LNCaP clone FGC (cell line): Measurements from ENCODE around the gene CNGA3.
"Not testable (repeated sequence)": the region's sequence is repeated elsewhere in the genome, so short reads cannot be mapped to it uniquely, and the experiment has no call there.

Experiments used
- DNase-seq: peaks from one replicate; pipeline ENCODE4 v3.0.0-alpha.2; 2011; ENCODE audit warnings: low read depth
- H3K4me3 ChIP-seq: 2 replicates; pipeline ENCODE4 v1.5.1; 2011; ENCODE audit warnings: mild to moderate bottlenecking, low read depth, low read length, control low read depth
- TF ChIP-seq, protein P1 (sequence below): IDR thresholded peaks from 2 replicates; pipeline ENCODE4 v1.5.1; 2012; ENCODE audit warnings: mild to moderate bottlenecking; ENCODE audit not compliant: control insufficient read depth, insufficient read depth; ENCODE audit errors: extremely low read depth

CNGA3 gene

DNA sequence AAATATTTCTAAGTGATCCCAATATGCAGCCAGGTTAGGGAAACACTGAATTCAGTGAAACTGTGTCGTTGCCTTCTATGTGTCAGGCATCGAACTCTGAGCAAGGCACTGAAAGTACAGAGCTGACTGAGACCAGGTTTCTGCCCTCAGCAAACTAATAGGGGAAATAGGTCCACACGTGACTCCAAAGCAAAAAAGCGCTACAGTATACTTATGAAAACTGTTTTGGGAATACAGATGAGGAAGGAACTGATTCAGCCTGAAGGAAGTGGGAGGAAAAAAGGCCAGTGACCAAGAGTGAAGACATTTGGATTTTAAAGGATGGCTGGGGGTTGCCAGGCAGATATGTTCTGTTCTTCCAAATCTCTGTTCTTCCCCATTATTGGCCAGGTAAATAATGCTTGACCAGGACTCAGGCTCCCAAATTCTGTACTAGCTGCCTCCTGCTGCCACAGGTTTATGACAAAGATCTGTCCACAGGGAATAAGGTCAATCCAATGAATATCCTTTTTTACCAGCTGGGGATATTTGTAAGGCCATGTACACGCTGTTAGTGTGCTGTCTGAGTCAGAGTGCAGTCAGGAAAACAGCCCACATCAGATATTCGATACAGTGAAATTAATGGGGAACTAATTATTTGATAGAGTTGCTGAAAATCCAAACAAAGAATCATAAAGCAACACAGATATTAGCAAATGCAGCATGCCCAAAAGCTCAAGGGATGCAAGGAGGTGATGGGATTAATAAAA, 73.9 kb downstream of the CNGA3 start:
- no peak for DNase-seq
- H3K4me3 ChIP-seq: no peak overlapping the region
- TF ChIP-seq, protein P1, sequence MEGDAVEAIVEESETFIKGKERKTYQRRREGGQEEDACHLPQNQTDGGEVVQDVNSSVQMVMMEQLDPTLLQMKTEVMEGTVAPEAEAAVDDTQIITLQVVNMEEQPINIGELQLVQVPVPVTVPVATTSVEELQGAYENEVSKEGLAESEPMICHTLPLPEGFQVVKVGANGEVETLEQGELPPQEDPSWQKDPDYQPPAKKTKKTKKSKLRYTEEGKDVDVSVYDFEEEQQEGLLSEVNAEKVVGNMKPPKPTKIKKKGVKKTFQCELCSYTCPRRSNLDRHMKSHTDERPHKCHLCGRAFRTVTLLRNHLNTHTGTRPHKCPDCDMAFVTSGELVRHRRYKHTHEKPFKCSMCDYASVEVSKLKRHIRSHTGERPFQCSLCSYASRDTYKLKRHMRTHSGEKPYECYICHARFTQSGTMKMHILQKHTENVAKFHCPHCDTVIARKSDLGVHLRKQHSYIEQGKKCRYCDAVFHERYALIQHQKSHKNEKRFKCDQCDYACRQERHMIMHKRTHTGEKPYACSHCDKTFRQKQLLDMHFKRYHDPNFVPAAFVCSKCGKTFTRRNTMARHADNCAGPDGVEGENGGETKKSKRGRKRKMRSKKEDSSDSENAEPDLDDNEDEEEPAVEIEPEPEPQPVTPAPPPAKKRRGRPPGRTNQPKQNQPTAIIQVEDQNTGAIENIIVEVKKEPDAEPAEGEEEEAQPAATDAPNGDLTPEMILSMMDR: no peak

DNA sequence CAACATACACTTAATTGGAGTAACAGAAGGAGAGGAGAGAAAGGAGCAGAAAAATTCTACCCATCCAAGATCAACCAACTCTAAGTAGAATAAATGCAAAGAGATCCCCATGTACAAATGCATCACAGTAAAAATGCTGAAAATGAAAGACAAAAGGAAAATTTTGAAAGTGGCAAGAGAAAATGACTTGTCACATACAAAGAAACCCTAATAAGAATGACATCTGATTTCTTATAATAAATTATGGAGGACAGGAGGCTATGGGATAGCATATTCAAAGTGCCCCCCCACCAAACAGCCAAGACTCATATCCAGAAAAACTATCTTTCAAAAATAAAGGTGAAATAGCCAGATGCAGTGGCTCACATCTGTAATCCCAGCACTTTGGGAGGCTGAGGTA, 76.2 kb downstream of the CNGA3 start:
- TF ChIP-seq, protein P1: no peak
- no peak overlapping the region for H3K4me3 ChIP-seq
- DNase-seq: no peak

DNA sequence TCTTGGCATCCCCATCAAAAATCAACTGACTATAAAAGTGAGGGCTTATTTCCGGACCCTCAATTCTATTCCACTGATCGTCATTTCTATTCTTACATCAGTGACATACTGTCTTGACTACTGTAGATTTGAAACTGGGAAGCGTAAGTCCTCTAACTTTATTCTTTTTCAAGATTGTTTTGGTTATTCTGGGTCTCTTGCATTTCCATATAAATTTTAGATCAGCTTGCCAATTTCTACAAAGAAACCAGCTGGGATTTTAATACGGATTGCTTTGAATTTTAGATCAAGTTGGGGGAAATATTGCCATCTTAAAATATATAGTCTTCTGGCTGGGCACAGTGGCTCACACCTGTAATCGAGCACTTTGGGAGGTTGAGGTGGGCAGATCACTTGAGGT, 80.5 kb downstream of the CNGA3 start:
- H3K4me3 ChIP-seq: no peak overlapping the region
- no peak for DNase-seq
- TF ChIP-seq, protein P1: no peak

DNA sequence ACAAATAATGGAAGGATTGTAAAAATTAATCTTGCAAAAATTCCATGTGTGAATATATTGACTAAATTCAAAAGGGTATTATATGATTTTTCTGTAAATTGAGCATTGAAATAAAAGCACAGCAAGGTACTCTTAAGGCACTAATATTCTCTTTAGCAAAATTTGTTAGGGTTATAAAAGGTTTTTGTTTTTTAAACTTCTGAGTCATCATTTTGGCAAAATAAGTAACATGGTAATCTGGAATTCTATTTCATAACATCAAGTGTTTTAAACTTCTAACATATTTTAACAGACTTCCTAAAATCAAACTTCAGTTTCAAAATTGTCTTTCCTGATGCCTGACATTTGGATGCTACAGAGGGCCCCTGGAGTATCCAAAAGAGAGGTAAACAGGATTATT, 85.9 kb downstream of the CNGA3 start:
- DNase-seq: no peak
- TF ChIP-seq, protein P1: no peak
- H3K4me3 ChIP-seq: no peak overlapping the region

DNA sequence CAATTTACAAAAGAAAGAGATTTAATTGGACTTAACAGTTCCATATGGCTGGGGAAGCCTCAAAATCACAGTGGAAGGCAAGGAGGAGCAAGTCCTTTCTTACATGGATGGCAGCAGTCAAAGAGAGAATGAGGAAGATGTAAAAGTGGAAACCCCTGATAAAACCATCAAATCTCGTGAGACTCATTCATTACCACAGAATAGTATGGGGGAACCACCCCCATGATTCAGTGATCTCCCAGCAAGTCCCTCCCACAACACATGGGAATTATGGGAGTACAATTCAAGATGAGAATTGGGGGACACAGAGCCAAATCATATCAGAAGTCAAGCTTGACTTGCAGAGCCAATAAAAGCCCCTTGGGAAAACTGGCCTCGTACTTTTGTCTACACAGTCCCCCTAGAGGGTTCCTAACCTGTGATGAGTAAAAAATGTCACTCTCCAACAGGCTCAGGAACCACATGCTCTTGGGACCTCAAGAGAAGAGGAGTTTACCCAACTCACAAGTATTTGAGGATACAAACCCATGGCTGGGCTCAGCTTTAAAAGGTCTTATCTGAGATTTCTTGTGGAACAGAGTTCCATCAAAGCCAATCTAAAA, 87.2 kb downstream of the CNGA3 start:
- TF ChIP-seq, protein P1: no peak
- DNase-seq: no peak
- H3K4me3 ChIP-seq: no peak overlapping the region

DNA sequence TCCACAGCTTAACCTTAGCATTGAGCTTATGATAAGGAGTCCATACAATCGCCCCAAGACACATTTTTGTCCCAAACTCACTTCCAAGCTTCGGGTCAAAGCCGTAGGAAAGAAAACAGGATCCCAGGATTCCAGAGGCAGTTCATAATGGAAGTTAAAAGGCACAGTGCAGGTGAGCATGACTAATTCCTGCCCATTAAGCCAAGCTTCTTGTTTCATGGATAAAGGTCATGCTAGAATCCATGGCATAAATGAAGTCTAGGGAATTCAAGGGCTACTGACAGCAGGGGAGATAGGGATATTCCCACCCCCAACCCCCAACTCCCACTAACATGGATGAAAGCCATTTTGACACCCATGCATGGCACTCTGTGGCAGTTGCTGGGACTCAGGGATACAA, 88.2 kb downstream of the CNGA3 start:
- no peak overlapping the region for H3K4me3 ChIP-seq
- DNase-seq: no peak
- TF ChIP-seq, protein P1: no peak

DNA sequence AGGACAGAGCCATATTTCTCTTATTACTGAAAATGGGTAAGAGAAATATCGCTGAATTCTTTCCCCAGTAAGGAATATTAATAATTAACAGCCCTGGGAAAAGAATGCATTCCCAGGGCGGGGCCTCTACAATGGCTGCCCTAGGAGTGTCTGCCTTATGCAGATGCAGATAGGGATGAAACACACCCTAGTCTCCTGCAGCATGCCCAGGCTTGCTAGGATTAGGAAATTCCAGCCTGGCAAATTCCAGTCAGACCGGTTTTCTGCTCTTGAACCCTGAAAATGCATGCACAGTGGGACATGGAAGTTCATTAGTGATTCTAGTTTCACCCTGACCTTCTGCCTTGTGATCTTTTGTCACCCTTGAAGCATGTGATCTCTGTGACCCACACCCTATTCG, 89.4 kb downstream of the CNGA3 start:
- not testable (repeated sequence) for DNase-seq, H3K4me3 ChIP-seq
